Activated naive CD8-positive, alpha-beta T cell (primary cell): Measurements from ENCODE around the gene AKR1C1.
"Not testable (repeated sequence)": the region's sequence is repeated elsewhere in the genome, so short reads cannot be mapped to it uniquely, and the experiment has no call there.

ENCODE experiments used
- H3K27ac Mint-ChIP-seq: one replicate; pipeline ENCODE4 v1.8.0; 2021; ENCODE audit warnings: mixed read lengths
- H3K27me3 Mint-ChIP-seq: one replicate; pipeline ENCODE4 v1.8.0; 2021; ENCODE audit warnings: mixed read lengths
- H3K36me3 Mint-ChIP-seq: one replicate; pipeline ENCODE4 v1.8.0; 2021; ENCODE audit warnings: mixed read lengths
- H3K4me1 Mint-ChIP-seq: one replicate; pipeline ENCODE4 v1.8.0; 2021; ENCODE audit warnings: low read depth, mixed read lengths
- H3K4me3 Mint-ChIP-seq: one replicate; pipeline ENCODE4 v1.8.0; 2021; ENCODE audit warnings: mild to moderate bottlenecking, mixed read lengths
- H3K9me3 Mint-ChIP-seq: one replicate; pipeline ENCODE4 v1.8.0; 2021; ENCODE audit warnings: low read depth, mixed read lengths

AKR1C1 gene

GRCh38 chr10:4943416-4943815 lies 19.8 kb upstream of the AKR1C1 start:
- not testable (repeated sequence) for H3K4me1 Mint-ChIP-seq, H3K36me3 Mint-ChIP-seq, H3K27me3 Mint-ChIP-seq, H3K4me3 Mint-ChIP-seq, H3K9me3 Mint-ChIP-seq, H3K27ac Mint-ChIP-seq

- Mint-ChIP-seq H3K4me3 (no peak overlapping the region), H3K27ac (no peak overlapping the region), H3K27me3 (no peaks in the 10 kb centered on the region), H3K4me1 (no peaks in the 10 kb centered on the region), H3K36me3 (no peaks in the 10 kb centered on the region), H3K9me3 (no peaks in the 10 kb centered on the region)
Measured at GRCh38 chr10:4943821-4944220, 19.4 kb upstream of the AKR1C1 start.

DNA sequence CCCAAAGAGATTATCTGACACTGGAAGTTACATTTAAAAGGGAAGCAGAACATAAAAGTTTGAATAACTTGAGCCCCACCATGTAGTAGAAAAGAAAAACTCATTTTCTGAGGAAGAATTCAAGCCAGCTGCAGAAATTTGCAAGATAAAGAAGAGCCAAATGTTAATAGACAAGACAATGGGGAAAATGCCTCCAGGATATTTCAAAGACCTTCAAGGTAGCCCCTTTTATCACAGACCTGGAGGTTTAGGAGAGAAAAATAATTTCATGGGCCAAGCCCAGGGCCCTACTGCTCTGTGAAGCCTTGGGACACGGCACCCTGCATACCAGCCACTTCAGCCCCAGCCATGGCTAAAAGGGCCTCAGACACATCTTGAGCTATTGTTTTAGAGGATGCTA lies 18.4 kb upstream of the AKR1C1 start:
- Mint-ChIP-seq H3K4me3 (no peak overlapping the region), H3K9me3 (no peaks in the 10 kb centered on the region), H3K27me3 (no peaks in the 10 kb centered on the region), H3K27ac (no peak overlapping the region), H3K36me3 (no peaks in the 10 kb centered on the region), H3K4me1 (no peaks in the 10 kb centered on the region)

- Mint-ChIP-seq H3K9me3 (no peaks in the 10 kb centered on the region), H3K27me3 (no peaks in the 10 kb centered on the region), H3K4me1 (no peaks in the 10 kb centered on the region), H3K36me3 (no peaks in the 10 kb centered on the region), H3K27ac (no peak overlapping the region), H3K4me3 (no peak overlapping the region)
Measured at GRCh38 chr10:4945766-4946717, 17.2 kb upstream of the AKR1C1 start.

DNA sequence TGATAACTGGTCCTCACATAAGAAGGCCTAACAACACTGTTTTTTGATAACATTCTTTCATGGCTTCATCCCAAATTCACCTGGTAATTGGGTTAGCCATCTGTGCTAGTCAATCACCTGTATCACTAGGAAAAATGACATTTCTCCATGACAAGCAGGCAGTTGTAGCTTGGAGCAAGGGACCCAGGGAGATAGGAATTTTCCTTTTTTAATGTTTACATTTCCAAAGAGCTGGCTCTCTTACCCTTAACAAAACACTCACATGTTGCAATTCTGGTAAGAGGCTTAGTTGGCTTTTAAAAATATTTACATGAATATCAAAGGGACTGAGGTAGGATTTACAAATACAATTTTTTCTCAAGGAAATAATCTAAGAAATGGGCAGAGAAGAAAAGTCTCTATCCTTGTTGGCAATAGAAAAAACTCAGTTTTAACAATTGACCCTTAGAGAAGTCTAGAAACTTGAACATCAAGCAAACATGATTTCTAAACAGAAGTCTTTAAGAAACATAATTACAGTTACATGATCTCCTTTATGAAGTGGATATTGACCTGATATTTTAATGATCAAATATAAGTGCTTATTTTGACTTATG lies 16.1 kb upstream of the AKR1C1 start:
- no peaks in the 10 kb centered on the region for H3K27me3 Mint-ChIP-seq

DNA sequence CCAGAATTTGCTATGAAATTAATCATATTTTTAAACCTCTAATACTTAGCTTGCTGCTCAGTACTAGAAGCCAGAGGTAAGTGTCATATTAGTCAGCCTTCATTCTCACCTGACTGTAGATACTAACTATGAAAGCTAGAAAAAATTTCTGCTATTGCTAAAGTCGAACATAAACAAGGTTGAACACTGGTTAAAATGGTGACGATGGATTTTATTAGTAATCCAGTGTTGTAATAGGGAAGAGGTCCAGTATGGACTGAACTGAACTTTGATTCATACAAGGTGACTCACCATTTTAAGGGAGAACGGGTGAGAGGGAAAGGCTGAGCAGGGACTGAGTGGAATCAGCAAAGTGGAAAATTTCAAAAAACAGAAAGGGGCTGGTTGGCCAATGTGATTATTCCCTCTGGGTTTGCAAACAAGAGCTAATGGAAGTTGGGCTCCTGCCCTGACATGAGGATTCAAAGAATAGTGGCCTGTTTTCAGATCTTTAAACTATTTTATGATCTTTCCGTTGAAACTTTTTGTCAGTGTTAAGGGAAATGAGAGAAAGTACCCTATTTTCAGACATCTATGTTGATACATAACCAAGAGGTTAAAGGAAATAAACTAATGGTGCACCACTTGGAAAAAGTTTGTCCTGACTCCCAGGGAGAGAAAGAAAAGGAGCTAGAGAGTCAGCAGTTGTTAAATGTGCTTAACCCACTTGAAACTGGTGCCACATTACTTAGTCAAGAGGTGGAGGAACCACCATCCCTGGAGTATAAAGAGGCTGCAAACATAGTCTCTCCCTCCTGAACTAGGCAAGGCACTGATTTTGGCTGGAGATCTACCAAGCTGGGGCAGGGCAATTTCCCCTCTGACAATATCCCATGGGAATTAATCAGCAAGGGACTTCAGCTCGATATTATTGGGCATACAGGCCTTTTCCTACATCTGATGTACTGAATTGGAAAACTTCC lies 15.3 kb upstream of the AKR1C1 start:
- Mint-ChIP-seq H3K4me3 (no peak overlapping the region), H3K36me3 (no peaks in the 10 kb centered on the region), H3K27me3 (no peaks in the 10 kb centered on the region), H3K27ac (no peak overlapping the region), H3K9me3 (no peaks in the 10 kb centered on the region), H3K4me1 (no peaks in the 10 kb centered on the region)

More for the DNA sequence above, 16.1 kb upstream of the AKR1C1 start:
- H3K4me3 Mint-ChIP-seq: no peak overlapping the region
- H3K36me3 Mint-ChIP-seq: no peaks in the 10 kb centered on the region
- H3K4me1 Mint-ChIP-seq: no peaks in the 10 kb centered on the region
- H3K27ac Mint-ChIP-seq: no peak overlapping the region
- H3K9me3 Mint-ChIP-seq: no peaks in the 10 kb centered on the region

DNA sequence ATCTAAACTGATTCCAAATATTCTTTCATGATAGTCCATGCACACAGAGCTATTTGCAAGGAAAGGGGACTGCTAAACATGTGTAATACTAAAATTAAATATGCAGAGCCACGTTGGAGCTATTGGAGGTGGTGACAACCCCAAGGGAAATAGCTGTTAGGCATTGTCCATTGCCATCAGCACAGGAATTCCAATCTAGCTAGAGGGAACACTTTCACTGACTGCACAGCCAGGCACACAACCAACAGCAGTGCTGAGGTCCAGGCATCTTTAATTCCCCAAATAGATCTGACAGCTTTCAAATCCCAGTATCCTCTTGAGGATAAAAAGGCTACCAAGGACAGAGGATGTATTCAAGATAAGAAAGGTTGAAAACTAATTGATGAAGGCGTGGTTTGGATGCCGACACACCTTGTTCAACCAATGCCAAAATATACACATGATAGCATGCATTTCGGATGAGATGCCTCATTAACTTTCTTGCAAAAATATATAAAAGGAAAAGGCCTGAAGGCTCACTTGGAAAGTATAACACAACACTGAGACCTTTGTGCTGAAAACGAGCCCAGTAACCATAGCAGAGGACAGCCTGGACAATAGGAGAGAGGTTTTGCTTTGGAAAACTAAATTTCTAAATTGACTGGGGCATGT lies 11.6 kb upstream of the AKR1C1 start:
- H3K27me3 Mint-ChIP-seq, H3K9me3 Mint-ChIP-seq, H3K4me1 Mint-ChIP-seq, H3K36me3 Mint-ChIP-seq, H3K27ac Mint-ChIP-seq, H3K4me3 Mint-ChIP-seq: not testable (repeated sequence)

DNA sequence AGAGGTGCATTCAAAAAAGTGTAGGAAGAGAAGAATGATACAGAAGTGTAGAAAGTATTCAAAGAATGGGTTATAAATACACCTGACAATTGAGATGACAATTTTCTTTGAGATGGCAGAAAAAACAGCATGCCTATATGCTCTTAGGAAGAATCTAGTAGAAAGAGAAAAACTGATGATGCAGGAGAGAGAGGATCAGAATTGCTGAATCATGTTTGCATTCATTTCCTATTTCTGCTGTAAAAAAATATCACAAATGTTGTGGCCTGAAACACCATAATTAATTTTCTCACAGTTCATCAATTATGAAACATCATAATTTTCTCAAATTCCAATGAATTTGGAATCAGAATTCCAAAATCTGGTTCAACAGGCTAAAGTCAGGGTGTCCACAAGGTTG lies 9.8 kb upstream of the AKR1C1 start:
- Mint-ChIP-seq H3K27me3 (no peaks in the 10 kb centered on the region), H3K9me3 (no peaks in the 10 kb centered on the region), H3K36me3 (no peaks in the 10 kb centered on the region), H3K4me1 (no peaks in the 10 kb centered on the region), H3K4me3 (no peak overlapping the region), H3K27ac (no peak overlapping the region)

DNA sequence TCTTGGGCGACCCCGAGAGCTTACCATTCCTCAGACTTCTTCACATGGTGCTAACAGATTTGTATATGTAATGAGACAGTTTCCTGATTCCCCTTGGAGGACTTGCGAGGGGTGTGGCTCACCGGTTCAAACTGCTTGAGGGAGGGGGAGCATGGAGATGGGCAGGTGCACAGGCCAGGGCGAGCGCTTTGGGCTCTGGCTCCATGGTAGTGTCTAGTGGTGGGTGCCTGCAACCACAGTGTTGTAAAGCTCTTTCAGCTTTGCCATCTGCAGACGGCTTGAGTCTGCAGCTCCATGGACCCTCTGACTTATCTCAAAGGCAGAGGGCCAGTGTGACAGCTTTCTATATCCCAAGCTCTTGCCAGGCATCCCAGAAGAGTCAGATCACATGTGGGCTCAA lies 7.1 kb upstream of the AKR1C1 start:
- H3K27ac Mint-ChIP-seq: not testable (repeated sequence)

DNA sequence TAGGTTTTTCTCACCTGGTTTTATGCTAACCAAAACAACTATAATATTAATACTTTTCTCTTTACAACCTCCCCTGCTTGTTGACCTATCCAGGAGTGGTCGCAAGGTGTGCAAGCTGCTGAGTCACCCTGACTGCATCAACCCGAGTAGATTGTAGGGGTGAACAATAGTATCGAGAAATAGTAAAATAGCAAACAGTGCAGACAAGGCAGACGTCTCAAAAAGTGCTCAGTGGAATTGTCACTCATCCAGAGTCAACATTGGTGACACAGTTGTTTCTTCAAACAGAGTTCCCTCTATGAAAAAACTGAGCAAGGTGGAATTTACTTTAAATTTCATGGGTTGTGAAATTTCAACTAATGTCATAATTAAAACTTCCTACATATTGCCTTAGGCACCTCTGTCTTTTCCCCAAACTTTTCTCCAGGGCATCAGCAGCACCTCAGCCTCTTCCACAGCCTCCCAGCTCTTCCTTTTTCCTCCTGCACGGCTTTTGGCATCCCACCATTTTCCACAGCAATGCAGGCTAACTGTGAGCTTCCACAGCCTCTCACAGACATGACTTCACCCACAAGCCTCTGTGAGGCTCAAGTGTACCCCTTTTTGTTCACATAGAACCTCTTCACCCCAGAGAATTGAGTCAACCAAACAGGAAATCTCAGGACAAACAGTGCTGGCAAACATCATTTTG lies 6.1 kb upstream of the AKR1C1 start:
- H3K27ac Mint-ChIP-seq, H3K4me3 Mint-ChIP-seq, H3K36me3 Mint-ChIP-seq, H3K4me1 Mint-ChIP-seq, H3K27me3 Mint-ChIP-seq, H3K9me3 Mint-ChIP-seq: not testable (repeated sequence)

More for the DNA sequence above, 7.1 kb upstream of the AKR1C1 start:
- H3K27me3 Mint-ChIP-seq, H3K9me3 Mint-ChIP-seq, H3K36me3 Mint-ChIP-seq, H3K4me3 Mint-ChIP-seq, H3K4me1 Mint-ChIP-seq: not testable (repeated sequence)

- H3K4me3 Mint-ChIP-seq, H3K27ac Mint-ChIP-seq, H3K4me1 Mint-ChIP-seq, H3K9me3 Mint-ChIP-seq, H3K27me3 Mint-ChIP-seq, H3K36me3 Mint-ChIP-seq: not testable (repeated sequence)
Measured at GRCh38 chr10:4961558-4961957, 1.7 kb upstream of the AKR1C1 start.

GRCh38 chr10:4962308-4962707 lies 907 bp upstream of the AKR1C1 start:
- not testable (repeated sequence) for H3K9me3 Mint-ChIP-seq, H3K27me3 Mint-ChIP-seq, H3K4me1 Mint-ChIP-seq, H3K27ac Mint-ChIP-seq, H3K4me3 Mint-ChIP-seq, H3K36me3 Mint-ChIP-seq

GRCh38 chr10:4963815-4964154 lies 570 bp downstream of the AKR1C1 start:
- not testable (repeated sequence) for H3K4me3 Mint-ChIP-seq, H3K9me3 Mint-ChIP-seq, H3K4me1 Mint-ChIP-seq, H3K36me3 Mint-ChIP-seq, H3K27me3 Mint-ChIP-seq, H3K27ac Mint-ChIP-seq

GRCh38 chr10:4965763-4966162 lies 2.5 kb downstream of the AKR1C1 start:
- not testable (repeated sequence) for H3K36me3 Mint-ChIP-seq, H3K4me1 Mint-ChIP-seq, H3K9me3 Mint-ChIP-seq, H3K4me3 Mint-ChIP-seq, H3K27ac Mint-ChIP-seq, H3K27me3 Mint-ChIP-seq
